ENCODE measurements around the gene P3H4. TPM values are rescaled to one million over a fixed set of nuclear protein-coding genes. Genes with fewer than 3 reads are reported as not detected.
"Not testable (repeated sequence)": the region's sequence is repeated elsewhere in the genome, so short reads cannot be mapped to it uniquely, and the experiment has no call there.

P3H4 gene
- total and polyA plus RNA-seq, 7 donors, result 3.0 to 12.3 (median 9.9) TPM

- peaks cover 0 to 2% (median 0%) of the 10 kb centered on the region in 3 donors for H3K27me3 ChIP-seq
- no peaks in the 10 kb centered on the region for H3K9me3 ChIP-seq
- no peak overlapping the region for H3K4me3 ChIP-seq
- no peaks in the 10 kb centered on the region for H3K36me3 ChIP-seq
- intact Hi-C loops (cut with DNase I), result no loop called here
- peaks cover 0 to 55% (median 51%) of the 10 kb centered on the region in 4 donors for H3K4me1 ChIP-seq
- WGBS, 2 donors, result 5 to 31% methylated on average over 12 of the region's 12 CpGs
- TF ChIP-seq POLR2A (IDR thresholded peaks at IDR 0.05) (no peak), CTCF (IDR thresholded peaks at IDR 0.05) (no peak), POLR2AphosphoS5 (IDR thresholded peaks at IDR 0.05) (peak in 2 of 4 donors; percentile 42 to 44), EP300 (IDR thresholded peaks at IDR 0.05) (peak in 1 of 4 donors; percentile 20)
- peak overlapping the region; percentile 67 to 74 (median 71) for H3K27ac ChIP-seq
- peak; percentile 87 for DNase-seq
Measured at GRCh38 chr17:41777574-41778188, 34.1 kb downstream of the P3H4 start.

- TF ChIP-seq EP300 (IDR thresholded peaks at IDR 0.05) (no peak), CTCF (IDR thresholded peaks at IDR 0.05) (peak in 1 of 4 experiments; percentile 20)
- peaks cover 0 to 58% (median 50%) of the 10 kb centered on the region in 4 donors for H3K4me1 ChIP-seq
- WGBS, 2 donors, result 15 to 48% methylated on average over 4 of the region's 4 CpGs
- H3K27ac ChIP-seq, result peak overlapping the region; percentile 67 to 74 (median 71)
- H3K27me3 ChIP-seq, result no peaks in the 10 kb centered on the region
- H3K36me3 ChIP-seq, result no peaks in the 10 kb centered on the region
- no peaks in the 10 kb centered on the region for H3K9me3 ChIP-seq
- no peak overlapping the region for H3K4me3 ChIP-seq
- intact Hi-C loops (cut with DNase I), result no loop called here
- DNase-seq, result peak; percentile 72
Measured at GRCh38 chr17:41777157-41777573, 34.6 kb downstream of the P3H4 start.

- H3K27me3 ChIP-seq; H3K36me3 ChIP-seq; H3K9me3 ChIP-seq; DNase-seq; H3K4me3 ChIP-seq; intact Hi-C loops (cut with DNase I): not testable (repeated sequence)
- Histone ChIP-seq H3K4me1 (peaks cover 0 to 58% (median 49%) of the 10 kb centered on the region in 4 donors), H3K27ac (peak overlapping the region; percentile 20 to 74 (median 69))
- WGBS, 2 donors, result 74 to 90% methylated on average over 14 of the region's 14 CpGs
Measured at GRCh38 chr17:41776262-41776900, 35.4 kb downstream of the P3H4 start.

GRCh38 chr17:41775394-41776226, 36.1 kb downstream of the P3H4 start:
- Histone ChIP-seq H3K4me1 (peaks cover 0 to 58% (median 49%) of the 10 kb centered on the region in 4 donors), H3K27ac (peak overlapping the region; percentile 20 to 45 (median 39)), H3K36me3 (peaks cover 0 to 9% (median 0%) of the 10 kb centered on the region in 4 donors), H3K9me3 (no peaks in the 10 kb centered on the region), H3K4me3 (no peak overlapping the region), H3K27me3 (no peaks in the 10 kb centered on the region)
- TF ChIP-seq CTCF (IDR thresholded peaks at IDR 0.05) (no peak), POLR2A (IDR thresholded peaks at IDR 0.05) (peak in 1 of 2 donors; percentile 41), EP300 (IDR thresholded peaks at IDR 0.05) (no peak), POLR2AphosphoS5 (IDR thresholded peaks at IDR 0.05) (no peak)
- 22 to 67% methylated on average over 12 of the region's 12 CpGs for WGBS, 2 donors
- DNase-seq, result no peak
- intact Hi-C loops (cut with DNase I), result no loop called here

- no peak for TF ChIP-seq POLR2A (IDR thresholded peaks at IDR 0.05)
- no peak for TF ChIP-seq POLR2AphosphoS5 (IDR thresholded peaks at IDR 0.05)
- no peak for TF ChIP-seq EP300 (IDR thresholded peaks at IDR 0.05)
- no peak for TF ChIP-seq CTCF (IDR thresholded peaks at IDR 0.05)
- Histone ChIP-seq H3K27me3 (no peaks in the 10 kb centered on the region), H3K4me1 (peaks cover 0 to 58% (median 49%) of the 10 kb centered on the region in 4 donors), H3K36me3 (peaks cover 0 to 17% (median 0%) of the 10 kb centered on the region in 4 donors), H3K9me3 (no peaks in the 10 kb centered on the region), H3K27ac (peak overlapping the region; percentile 42 to 65 (median 54)), H3K4me3 (no peak overlapping the region)
- WGBS, 2 donors, result 29 to 58% methylated on average over 8 of the region's 8 CpGs
- peak; percentile 59 for DNase-seq
- intact Hi-C loops (cut with DNase I), result no loop called here
Measured at GRCh38 chr17:41773731-41774193, 38.0 kb downstream of the P3H4 start.
